Brain microvascular endothelial cell (primary cell): ENCODE measurements around the gene BRIP1.
"Not testable (repeated sequence)": the region's sequence is repeated elsewhere in the genome, so short reads cannot be mapped to it uniquely, and the experiment has no call there.

Experiments used
- DNase-seq: peaks from one replicate; pipeline ENCODE4 v3.0.0-alpha.2; 2020
- H3K27ac ChIP-seq: fragments of 250-450 bp; sonication (Bioruptor Pico); 2 replicates; pipeline ENCODE4 v1.5.1; 2020; ENCODE audit warnings: mild to moderate bottlenecking, moderate library complexity
- H3K27me3 ChIP-seq: fragments of 250-450 bp; sonication (Bioruptor Pico); replicated peaks from 2 replicates; pipeline ENCODE4 v1.5.1; 2020; ENCODE audit warnings: mild to moderate bottlenecking
- H3K36me3 ChIP-seq: fragments of 250-450 bp; sonication (Bioruptor Pico); replicated peaks from 2 replicates; pipeline ENCODE4 v1.5.1; 2020; ENCODE audit warnings: mild to moderate bottlenecking
- H3K4me3 ChIP-seq: 2 replicates; pipeline ENCODE4 v1.5.1; 2011; ENCODE audit warnings: low read depth, mild to moderate bottlenecking, control low read depth, low read length, moderate library complexity
- CTCF ChIP-seq: IDR thresholded peaks from 2 replicates; pipeline ENCODE4 v1.5.1; 2011; ENCODE audit warnings: low read depth, mild to moderate bottlenecking, moderate library complexity, low read length, control low read depth, inconsistent platforms; ENCODE audit errors: missing control alignments
- in situ Hi-C: cut with HindIII; loops from 2 replicates; pipeline ENCODE4 v1.10.0; 2017; ENCODE audit warnings: low sequenced_read_pairs, low pct_ligation_motif_present

Gene BRIP1

GRCh38 chr17:61872099-61872498 is 8.8 kb upstream of the BRIP1 start:
- in situ Hi-C loops, result no loop called here
- Histone ChIP-seq H3K27me3 (no peaks in the 10 kb centered on the region), H3K4me3 (no peak overlapping the region), H3K36me3 (peaks cover 14% of the 10 kb centered on the region), H3K27ac (no peak overlapping the region)
- no peak for TF ChIP-seq CTCF
- no peak for DNase-seq

GRCh38 chr17:61869138-61869537 is 5.8 kb upstream of the BRIP1 start:
- in situ Hi-C loops, result no loop called here

GRCh38 chr17:61868074-61868473 is 4.7 kb upstream of the BRIP1 start:
- in situ Hi-C loops, result no loop called here
- no peak for TF ChIP-seq CTCF
- DNase-seq, result no peak
- peaks cover 12% of the 10 kb centered on the region for H3K36me3 ChIP-seq
- no peak overlapping the region for H3K27ac ChIP-seq
- no peaks in the 10 kb centered on the region for H3K27me3 ChIP-seq
- H3K4me3 ChIP-seq, result no peak overlapping the region

More at GRCh38 chr17:61869138-61869537, 5.8 kb upstream of the BRIP1 start:
- H3K36me3 ChIP-seq, result peaks cover 12% of the 10 kb centered on the region
- H3K27ac ChIP-seq, result no peak overlapping the region
- no peak overlapping the region for H3K4me3 ChIP-seq
- no peaks in the 10 kb centered on the region for H3K27me3 ChIP-seq
- DNase-seq, result no peak
- no peak for TF ChIP-seq CTCF

GRCh38 chr17:61867033-61867432 is 3.7 kb upstream of the BRIP1 start:
- no peak for TF ChIP-seq CTCF
- Histone ChIP-seq H3K4me3 (no peak overlapping the region), H3K27ac (no peak overlapping the region), H3K36me3 (peaks cover 12% of the 10 kb centered on the region), H3K27me3 (no peaks in the 10 kb centered on the region)
- in situ Hi-C loops, result no loop called here
- DNase-seq, result no peak

GRCh38 chr17:61863801-61864126 is 436 bp upstream of the BRIP1 start:
- in situ Hi-C loops, result no loop called here
- no peaks in the 10 kb centered on the region for H3K27me3 ChIP-seq
- peak overlapping the region; percentile 31 for H3K27ac ChIP-seq
- TF ChIP-seq CTCF, result no peak
- H3K4me3 ChIP-seq, result peak overlapping the region; percentile 84
- no peak for DNase-seq
- H3K36me3 ChIP-seq, result no peaks in the 10 kb centered on the region

- no peak for DNase-seq
- in situ Hi-C loops, result no loop called here
- Histone ChIP-seq H3K27me3 (no peaks in the 10 kb centered on the region), H3K36me3 (no peaks in the 10 kb centered on the region), H3K4me3 (peak overlapping the region; percentile 84), H3K27ac (peak overlapping the region; percentile 66)
- no peak for TF ChIP-seq CTCF
Observed at GRCh38 chr17:61862105-61862574, 1.2 kb downstream of the BRIP1 start.

- DNase-seq, in situ Hi-C loops, H3K27ac ChIP-seq, H3K36me3 ChIP-seq, H3K27me3 ChIP-seq, H3K4me3 ChIP-seq: not testable (repeated sequence)
Observed at GRCh38 chr17:61860397-61860796, 2.9 kb downstream of the BRIP1 start.
